Lower lobe of right lung (tissue), 2 donors: ENCODE data around the gene PPP2R3B. TPM values are rescaled to one million over a fixed set of nuclear protein-coding genes. Genes with fewer than 3 reads are reported as not detected.
A peak's percentile ranks its signal among the peaks of the same experiment; 100 is the strongest.

Experiments
- ATAC-seq, 2 donors: fragments of 200-7000 bp; cut with Tn5 transposase; one replicate each; pipeline ENCODE4 v1.9.1; 2020 to 2022; ENCODE audit warnings: mild to moderate bottlenecking in 2 of 2, moderate library complexity in 2 of 2
- DNase-seq: peaks from one replicate; pipeline ENCODE4 v3.0.0-alpha.2; 2020
- H3K27ac ChIP-seq: fragments of 200-600 bp; one replicate; pipeline ENCODE4 v1.8.0; 2022
- H3K27me3 ChIP-seq: fragments of 200-600 bp; one replicate; pipeline ENCODE4 v1.8.0; 2022; ENCODE audit warnings: low read depth
- H3K36me3 ChIP-seq: fragments of 200-600 bp; one replicate; pipeline ENCODE4 v1.8.0; 2022; ENCODE audit warnings: mild to moderate bottlenecking
- H3K4me1 ChIP-seq: fragments of 200-600 bp; one replicate; pipeline ENCODE4 v1.8.0; 2022
- H3K4me3 ChIP-seq: fragments of 200-600 bp; one replicate; pipeline ENCODE4 v1.8.0; 2022; ENCODE audit warnings: mild to moderate bottlenecking
- H3K9me3 ChIP-seq: fragments of 200-600 bp; one replicate; pipeline ENCODE4 v1.8.0; 2022
- intact Hi-C: fragments of 100-400 bp; cut with DNase I; formaldehyde crosslinking; loops from one replicate; pipeline ENCODE4 v1.11.0; 2022
- total RNA-seq: library from RNA; stranded (reverse); fragmentation: NEBNext Ultra II Directional; extraction: Animal tissue kit (Norgen Biotek cat#: 25700); gene quantifications from one replicate; pipeline ENCODE4 v1.2.1, GENCODE V29; 2021
- TF ChIP-seq, protein P1 (sequence below): fragments of 200-600 bp; IDR thresholded peaks from one replicate; pipeline ENCODE4 v1.8.0; 2022; ENCODE audit warnings: antibody characterized with exemption, mild to moderate bottlenecking
- donor health status: DM: no; HTN: yes; CAD: no; lungs with severe emphysema.

The PPP2R3B gene
- total RNA-seq, 1 donor from 2014 or later: 11.2 TPM

DNA sequence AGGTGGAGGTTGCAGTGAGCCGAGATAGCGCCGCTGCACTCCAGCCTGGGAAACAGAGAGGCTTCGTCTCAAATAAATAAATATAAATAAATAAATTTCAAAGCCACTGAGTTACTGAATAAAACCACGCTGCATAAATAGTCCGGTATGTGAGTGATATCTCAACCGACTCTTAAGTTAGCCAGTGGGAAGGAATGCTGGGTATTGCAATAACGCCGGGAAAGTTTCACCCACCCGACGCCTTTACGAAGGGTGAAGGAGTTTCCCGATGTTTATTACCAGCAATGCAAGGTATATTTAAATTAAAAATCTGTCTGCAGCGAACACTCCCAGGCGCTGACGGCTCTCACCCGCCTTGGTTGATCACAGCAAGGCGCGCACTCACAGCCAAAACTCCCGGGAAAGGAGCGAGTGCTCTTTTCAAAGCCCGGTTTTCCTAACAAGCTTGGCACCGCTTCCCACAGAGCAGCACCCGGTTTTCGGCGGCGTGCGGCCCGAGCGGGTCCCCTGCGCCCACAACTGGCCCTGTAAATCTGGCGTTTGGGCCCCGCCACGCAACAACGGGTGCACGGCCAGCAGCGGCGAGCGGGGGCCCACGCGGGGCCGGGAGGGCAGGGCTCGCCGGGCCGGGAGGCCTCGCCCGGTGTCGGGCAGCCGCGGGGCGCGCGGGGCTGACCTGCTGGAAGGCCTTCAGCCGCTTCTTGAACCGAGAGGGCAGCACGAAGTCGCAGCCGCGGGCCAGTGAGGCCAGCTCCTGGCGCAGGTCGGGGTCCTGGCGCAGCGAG lies 13.7 kb downstream of the PPP2R3B start:
- H3K27ac ChIP-seq: no peak overlapping the region
- intact Hi-C loops: no loop called here
- no peaks in the 10 kb centered on the region for H3K9me3 ChIP-seq
- ATAC-seq (no peak), DNase-seq (no peak)
- peaks cover 50% of the 10 kb centered on the region for H3K27me3 ChIP-seq
- H3K36me3 ChIP-seq: no peaks in the 10 kb centered on the region
- peaks cover 18% of the 10 kb centered on the region for H3K4me1 ChIP-seq
- TF ChIP-seq, protein P1, sequence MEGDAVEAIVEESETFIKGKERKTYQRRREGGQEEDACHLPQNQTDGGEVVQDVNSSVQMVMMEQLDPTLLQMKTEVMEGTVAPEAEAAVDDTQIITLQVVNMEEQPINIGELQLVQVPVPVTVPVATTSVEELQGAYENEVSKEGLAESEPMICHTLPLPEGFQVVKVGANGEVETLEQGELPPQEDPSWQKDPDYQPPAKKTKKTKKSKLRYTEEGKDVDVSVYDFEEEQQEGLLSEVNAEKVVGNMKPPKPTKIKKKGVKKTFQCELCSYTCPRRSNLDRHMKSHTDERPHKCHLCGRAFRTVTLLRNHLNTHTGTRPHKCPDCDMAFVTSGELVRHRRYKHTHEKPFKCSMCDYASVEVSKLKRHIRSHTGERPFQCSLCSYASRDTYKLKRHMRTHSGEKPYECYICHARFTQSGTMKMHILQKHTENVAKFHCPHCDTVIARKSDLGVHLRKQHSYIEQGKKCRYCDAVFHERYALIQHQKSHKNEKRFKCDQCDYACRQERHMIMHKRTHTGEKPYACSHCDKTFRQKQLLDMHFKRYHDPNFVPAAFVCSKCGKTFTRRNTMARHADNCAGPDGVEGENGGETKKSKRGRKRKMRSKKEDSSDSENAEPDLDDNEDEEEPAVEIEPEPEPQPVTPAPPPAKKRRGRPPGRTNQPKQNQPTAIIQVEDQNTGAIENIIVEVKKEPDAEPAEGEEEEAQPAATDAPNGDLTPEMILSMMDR: no peak
- peak overlapping the region; percentile 29 for H3K4me3 ChIP-seq

DNA sequence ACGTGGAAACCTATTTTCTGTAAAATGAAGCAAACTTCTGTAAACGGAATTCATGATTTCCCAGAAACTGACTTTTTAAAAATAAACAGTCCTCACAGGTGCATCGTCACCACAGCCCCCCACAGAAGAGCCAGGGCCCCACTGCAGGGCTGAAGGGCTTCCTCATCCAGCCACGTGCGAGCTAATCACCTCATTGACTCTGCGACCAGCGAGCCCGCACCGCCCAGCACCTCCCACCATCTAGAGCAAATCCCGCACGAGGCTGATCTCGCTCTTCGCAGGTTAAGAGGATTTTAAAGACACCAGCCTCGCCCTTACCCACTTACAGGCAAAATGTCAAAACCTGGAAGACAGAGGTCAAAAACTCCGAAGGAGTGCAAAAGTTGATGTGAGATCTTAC lies 14.8 kb downstream of the PPP2R3B start:
- peaks cover 18% of the 10 kb centered on the region for H3K4me1 ChIP-seq
- no peaks in the 10 kb centered on the region for H3K9me3 ChIP-seq
- DNase-seq (no peak), ATAC-seq (no peak)
- TF ChIP-seq, protein P1: no peak
- no peak overlapping the region for H3K4me3 ChIP-seq
- peaks cover 50% of the 10 kb centered on the region for H3K27me3 ChIP-seq
- H3K36me3 ChIP-seq: no peaks in the 10 kb centered on the region
- intact Hi-C loops: no loop called here
- no peak overlapping the region for H3K27ac ChIP-seq

DNA sequence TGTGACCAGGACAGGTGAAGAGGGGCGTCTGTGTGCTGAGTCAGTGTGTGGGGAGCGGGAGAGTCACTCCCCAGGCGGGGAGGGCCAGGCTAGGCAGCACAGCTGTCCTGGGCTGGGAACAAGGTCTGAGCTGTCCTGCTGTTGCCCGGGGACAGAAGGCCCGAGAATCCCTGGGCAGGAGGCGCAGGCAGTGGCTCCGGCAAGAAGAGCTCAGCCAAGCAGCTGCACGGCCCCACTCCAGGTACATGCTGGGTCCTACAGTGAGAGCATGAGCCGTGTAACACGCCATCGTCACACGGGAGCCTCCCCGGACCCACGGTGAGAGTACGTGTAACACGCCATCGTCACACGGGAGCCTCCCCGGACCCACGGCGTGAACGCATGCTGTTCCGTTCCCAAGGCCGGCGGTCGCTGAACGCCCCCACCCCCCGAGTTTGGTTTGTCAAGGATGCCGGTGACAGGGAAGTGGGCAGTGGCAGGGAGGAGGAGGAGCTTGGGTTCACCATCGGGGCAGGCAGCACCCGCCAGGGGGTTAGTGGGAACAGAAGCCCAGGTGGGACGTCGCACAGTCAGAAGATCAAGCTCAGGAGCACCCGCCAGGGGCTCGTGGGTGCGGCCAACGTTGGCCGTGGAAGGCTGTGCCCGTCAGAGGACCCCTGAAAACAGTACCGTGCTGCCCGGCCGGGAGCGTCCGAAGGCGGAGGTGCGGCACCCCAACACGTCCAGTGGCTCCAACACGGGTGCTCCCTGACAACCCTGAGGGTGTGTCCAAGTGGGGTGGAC lies 15.6 kb downstream of the PPP2R3B start:
- ATAC-seq: no peak
- H3K27ac ChIP-seq: no peak overlapping the region
- no peak for DNase-seq
- intact Hi-C loops: no loop called here
- H3K4me1 ChIP-seq: peaks cover 18% of the 10 kb centered on the region
- H3K27me3 ChIP-seq: peaks cover 50% of the 10 kb centered on the region
- TF ChIP-seq, protein P1: no peak
- H3K4me3 ChIP-seq: no peak overlapping the region
- H3K9me3 ChIP-seq: no peaks in the 10 kb centered on the region
- H3K36me3 ChIP-seq: no peaks in the 10 kb centered on the region

DNA sequence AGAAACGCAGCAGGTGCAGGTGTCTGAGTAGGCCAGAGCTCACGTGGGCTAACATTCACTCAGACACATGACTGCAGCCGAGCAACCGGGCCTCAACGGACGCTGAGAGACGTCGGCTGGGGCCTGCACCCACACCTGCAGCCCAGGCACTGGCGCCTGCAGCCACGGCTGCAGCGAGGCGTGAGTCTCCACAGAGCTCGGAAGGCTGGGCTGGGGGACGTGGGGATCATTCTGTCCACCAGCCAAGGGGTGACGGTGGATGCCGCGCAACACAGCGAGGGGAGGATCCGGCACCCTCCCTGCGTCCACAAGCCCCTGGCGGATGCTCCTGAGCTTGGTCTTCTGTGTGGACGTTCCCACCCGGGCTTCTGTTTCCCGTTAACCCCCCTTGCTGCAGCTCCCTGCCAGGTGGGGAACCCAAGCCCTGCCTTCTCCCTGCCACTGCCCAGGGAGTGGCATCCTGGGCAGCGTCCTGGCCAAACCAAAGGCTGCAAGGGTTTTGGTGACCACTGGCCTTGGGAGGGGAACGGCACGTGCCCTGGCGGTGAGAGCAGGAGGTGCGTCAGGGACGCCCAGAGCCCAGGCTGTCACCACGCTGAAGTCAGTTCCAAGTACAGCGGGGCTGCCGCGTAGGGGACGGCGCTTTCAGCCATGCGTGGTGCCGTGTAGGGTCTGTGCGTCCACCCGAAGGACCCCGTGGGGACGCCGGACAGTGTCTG lies 16.3 kb downstream of the PPP2R3B start:
- TF ChIP-seq, protein P1: no peak
- no peaks in the 10 kb centered on the region for H3K36me3 ChIP-seq
- no peak overlapping the region for H3K27ac ChIP-seq
- H3K9me3 ChIP-seq: no peaks in the 10 kb centered on the region
- H3K27me3 ChIP-seq: peaks cover 42% of the 10 kb centered on the region
- H3K4me3 ChIP-seq: no peak overlapping the region
- DNase-seq (no peak), ATAC-seq (peak in 1 of 2 donors; percentile 11)
- intact Hi-C loops: no loop called here
- peaks cover 18% of the 10 kb centered on the region for H3K4me1 ChIP-seq

DNA sequence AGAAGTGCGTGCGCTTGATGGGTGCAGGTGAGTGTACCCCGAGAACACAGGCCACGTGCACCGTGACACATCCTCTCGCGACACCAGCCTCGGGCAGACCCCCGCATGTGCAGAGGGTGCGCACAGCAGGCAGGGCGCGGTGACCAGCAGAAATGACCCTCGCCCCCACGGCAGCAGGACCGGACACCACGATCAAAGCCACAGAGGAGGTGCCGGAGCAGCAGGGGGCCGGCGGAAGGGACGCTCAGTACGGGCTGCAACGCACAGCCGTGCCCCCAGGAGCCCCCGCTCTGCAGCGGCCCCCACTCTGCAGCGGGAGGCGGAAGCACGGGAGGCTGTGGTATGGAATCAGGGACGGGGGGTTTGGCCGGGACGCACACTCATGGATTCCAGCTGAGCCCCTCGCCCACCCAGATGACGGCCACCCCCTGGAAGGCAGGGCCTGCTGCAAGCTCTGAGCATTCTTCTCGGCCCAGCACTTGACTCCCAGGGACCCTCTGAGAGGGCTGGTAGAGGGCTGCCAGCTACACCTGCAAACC lies 17.1 kb downstream of the PPP2R3B start:
- TF ChIP-seq, protein P1: no peak
- Histone ChIP-seq H3K27me3 (peaks cover 35% of the 10 kb centered on the region), H3K4me1 (peaks cover 15% of the 10 kb centered on the region), H3K4me3 (no peak overlapping the region), H3K36me3 (no peaks in the 10 kb centered on the region), H3K27ac (no peak overlapping the region), H3K9me3 (no peaks in the 10 kb centered on the region)
- no peak for DNase-seq
- intact Hi-C loops: no loop called here
- peak in 1 of 2 donors; percentile 25 for ATAC-seq
